HTR-8/SVneo (cell line): ENCODE measurements around the gene TRNAU1AP.
A peak's percentile ranks its signal among the peaks of the same experiment; 100 is the strongest.

ENCODE experiments used
- DNase-seq: peaks from one replicate; pipeline ENCODE4 v3.0.0; 2011; ENCODE audit warnings: low spot score, mixed read lengths; ENCODE audit not compliant: insufficient read length
- FAIRE-seq: peaks from 2 replicates; lab custom pipeline; 2011; peaks lifted over from hg19 to GRCh38; lab: Jason Lieb, UNC

TRNAU1AP gene

GRCh38 chr1:28601696-28602095, 48.8 kb downstream of the TRNAU1AP start:
- FAIRE-seq (no peak), DNase-seq (peak; percentile 80)

DNA sequence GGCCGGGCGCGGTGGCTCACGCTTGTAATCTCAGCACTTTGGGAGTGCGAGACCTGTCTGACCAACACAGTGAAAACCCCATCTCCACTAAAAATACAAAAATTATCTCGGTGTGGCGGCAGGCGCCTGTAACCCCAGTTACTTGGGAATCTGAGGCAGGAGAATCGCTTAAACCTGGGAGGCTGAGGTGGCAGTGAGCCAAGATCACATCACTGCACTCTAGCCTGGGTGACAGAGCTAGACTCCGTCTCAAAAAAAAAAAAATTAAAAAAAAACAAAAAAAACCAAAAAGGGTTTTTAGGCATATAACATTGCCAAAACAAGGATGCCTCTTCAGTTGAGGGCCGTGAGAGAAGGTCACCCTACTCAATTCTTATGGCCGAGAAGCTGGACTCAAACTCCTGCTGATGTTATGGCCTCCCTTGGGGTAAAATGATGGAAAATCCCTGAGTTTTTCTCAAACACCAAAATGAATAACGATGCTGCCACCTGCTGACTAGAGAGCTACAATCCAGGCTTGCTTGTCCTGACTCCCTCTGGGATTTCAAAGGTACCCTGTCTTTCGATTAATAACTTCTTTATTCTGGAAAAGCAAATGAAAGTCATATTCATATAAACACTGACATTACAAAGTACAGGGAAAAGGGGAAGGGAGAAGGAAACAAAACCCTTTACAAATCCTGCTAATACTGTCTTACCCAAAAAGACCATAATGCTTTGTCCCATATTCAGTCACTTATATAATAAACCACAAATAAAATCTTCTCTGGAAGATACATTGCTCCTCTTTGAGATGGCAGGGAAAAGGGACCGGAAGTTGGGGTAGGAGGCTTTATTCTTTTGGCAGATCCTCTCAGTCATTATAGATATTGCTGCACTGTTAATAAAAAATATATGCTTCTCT, 49.9 kb downstream of the TRNAU1AP start:
- DNase-seq (peak; percentile 56), FAIRE-seq (no peak)

GRCh38 chr1:28604411-28604810, 51.5 kb downstream of the TRNAU1AP start:
- no peak for FAIRE-seq

DNA sequence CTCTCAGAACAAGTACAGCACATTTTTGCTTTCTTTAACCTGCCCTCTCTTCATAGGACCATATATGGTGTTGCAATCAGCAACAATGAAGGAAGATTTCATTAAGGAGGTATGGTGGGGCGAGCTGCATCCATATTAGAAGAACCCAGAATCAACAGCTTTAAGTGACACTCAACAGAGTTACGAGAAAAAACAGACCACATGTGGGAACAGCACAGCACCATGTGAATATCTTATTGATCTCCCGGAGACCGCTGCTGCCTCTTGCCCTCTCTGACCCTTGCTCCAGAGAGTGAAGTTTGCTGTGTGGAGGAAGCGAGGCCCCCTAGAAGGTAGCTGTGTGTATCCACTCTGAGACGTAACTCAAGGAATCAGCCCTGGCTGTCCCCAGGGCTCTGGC, 52.1 kb downstream of the TRNAU1AP start:
- DNase-seq, result no peak
- no peak for FAIRE-seq

More at GRCh38 chr1:28604411-28604810, 51.5 kb downstream of the TRNAU1AP start:
- DNase-seq, result no peak

DNA sequence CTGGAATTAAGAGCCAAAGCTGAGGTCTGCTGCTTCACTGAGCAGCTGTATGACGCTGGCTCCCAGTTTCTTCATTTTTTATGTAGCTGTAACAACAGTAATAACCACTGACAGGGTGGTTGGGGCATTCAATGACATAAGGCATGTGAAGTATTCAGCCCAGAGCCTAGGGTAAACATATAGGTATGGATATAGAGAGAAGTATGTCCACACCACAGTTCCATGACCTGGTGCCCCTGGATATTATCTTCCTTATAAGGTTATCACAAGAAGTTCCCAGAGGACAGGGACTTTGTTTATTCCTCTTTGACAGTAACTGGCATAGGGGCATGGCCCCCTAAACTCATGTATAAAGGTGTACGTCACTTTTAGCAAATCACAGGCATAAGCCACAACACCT, 53.9 kb downstream of the TRNAU1AP start:
- DNase-seq (no peak), FAIRE-seq (no peak)

- FAIRE-seq, result no peak
- DNase-seq, result no peak
Measured at GRCh38 chr1:28613175-28613574, 60.3 kb downstream of the TRNAU1AP start.
